ENCODE results near the gene ADGRL3. TPM values are rescaled to one million over a fixed set of nuclear protein-coding genes. Genes with fewer than 3 reads are reported as not detected.

ADGRL3 gene
- polyA plus RNA-seq, 1 experiment = 0.01 TPM

DNA sequence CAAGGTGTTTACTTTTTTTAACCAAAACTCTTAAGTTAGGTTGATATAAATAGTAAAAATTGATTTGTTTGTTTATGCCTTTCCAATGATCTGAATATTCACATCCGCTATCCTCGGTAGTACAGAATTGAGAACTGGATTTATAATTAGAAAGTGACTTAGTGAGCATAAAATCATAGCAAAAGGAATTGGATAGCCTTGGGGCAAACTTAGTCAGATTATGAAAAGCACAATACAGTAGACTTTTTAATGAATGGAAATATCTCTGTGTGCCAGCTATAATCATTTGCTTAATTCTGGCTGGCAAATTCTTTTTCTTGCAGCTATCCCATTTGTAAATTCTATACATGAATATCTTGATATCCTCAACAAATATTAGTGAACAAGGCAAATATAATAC, 713.5 kb downstream of the ADGRL3 start:
- no peak overlapping the region for H3K4me3 ChIP-seq (ENCODE audit: low read depth, low read length)
- TF ChIP-seq CTCF (IDR thresholded peaks at IDR 0.05; ENCODE audit: insufficient read depth, low read depth, low read length) = no peak
- CTCF ChIA-PET = no interaction called here

DNA sequence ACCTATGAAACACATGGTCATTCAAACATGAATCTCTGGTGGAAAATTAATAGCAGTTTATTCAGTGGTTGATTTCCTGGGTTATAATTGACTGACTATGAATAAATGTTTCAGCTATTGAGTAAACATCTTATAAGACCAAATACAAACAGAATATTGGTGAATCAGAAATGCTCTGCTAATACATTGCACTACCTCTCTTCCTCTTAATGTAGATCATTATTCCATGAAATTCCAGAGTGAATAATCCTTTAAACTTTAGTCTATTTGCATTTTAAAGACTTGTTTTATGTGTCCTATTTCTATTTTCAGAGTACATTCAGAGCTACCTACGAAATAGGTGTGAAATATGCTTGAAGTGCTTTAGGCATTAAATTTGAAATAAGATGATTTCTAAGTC, 715.4 kb downstream of the ADGRL3 start:
- Histone ChIP-seq H3K36me3 (ENCODE audit: control insufficient read depth, insufficient read depth, low read length) (no peaks in the 10 kb centered on the region), H3K27me3 (ENCODE audit: control insufficient read depth, insufficient read depth, low read length) (no peaks in the 10 kb centered on the region), H3K4me3 (ENCODE audit: low read depth, low read length) (no peak overlapping the region)
- no peak for TF ChIP-seq CTCF (IDR thresholded peaks at IDR 0.05; ENCODE audit: insufficient read depth, low read depth, low read length)
- ChIA-PET POLR2A (no interaction called here), CTCF (no interaction called here)
- no peak for DNase-seq (ENCODE audit: low read depth)

More for the DNA sequence above, 713.5 kb downstream of the ADGRL3 start:
- Histone ChIP-seq H3K27me3 (ENCODE audit: control insufficient read depth, insufficient read depth, low read length) (no peaks in the 10 kb centered on the region), H3K36me3 (ENCODE audit: control insufficient read depth, insufficient read depth, low read length) (no peaks in the 10 kb centered on the region)
- no peak for DNase-seq (ENCODE audit: low read depth)
- POLR2A ChIA-PET = no interaction called here

DNA sequence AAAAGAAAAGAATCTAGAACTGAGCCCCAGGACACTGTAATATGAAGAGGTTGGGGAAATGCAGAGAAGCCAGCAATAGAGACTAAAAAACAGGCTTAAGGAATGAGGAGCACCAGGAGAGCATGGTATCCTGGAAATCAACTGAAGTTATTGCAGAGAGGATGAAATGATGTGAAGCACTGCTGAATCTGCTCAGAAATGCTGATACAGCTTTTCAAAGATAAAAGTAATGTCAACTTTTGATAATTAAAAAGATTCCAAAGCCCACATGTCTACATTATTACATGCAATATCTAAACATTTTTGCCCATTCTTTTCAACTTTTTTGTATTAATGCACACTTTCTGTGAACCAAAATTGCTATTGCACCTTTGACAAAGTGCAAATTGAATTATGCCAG, 718.4 kb downstream of the ADGRL3 start:
- Histone ChIP-seq H3K36me3 (ENCODE audit: control insufficient read depth, insufficient read depth, low read length) (no peaks in the 10 kb centered on the region), H3K27me3 (ENCODE audit: control insufficient read depth, insufficient read depth, low read length) (no peaks in the 10 kb centered on the region), H3K4me3 (ENCODE audit: low read depth, low read length) (no peak overlapping the region)
- POLR2A ChIA-PET = no interaction called here
- no peak for TF ChIP-seq CTCF (IDR thresholded peaks at IDR 0.05; ENCODE audit: insufficient read depth, low read depth, low read length)
- CTCF ChIA-PET = no interaction called here
- no peak for DNase-seq (ENCODE audit: low read depth)

DNA sequence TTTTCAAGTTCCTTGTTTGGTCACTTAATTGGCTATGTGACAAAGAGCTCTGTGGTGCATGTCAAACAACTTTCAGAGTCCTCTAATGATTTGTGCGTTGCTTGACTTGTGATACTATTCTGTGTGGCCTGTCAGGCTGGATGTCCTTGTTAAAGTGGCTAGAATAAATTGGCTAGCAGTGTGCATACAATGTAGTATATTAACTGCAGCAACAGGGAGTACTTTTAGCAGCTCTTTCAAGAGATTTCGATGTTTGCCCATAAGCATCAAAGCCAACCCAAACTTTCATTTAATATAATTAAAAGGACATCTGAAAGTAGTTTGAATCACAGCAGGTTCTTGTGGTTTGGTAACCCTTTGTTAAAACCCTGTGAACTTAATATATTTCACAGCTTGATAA, 718.9 kb downstream of the ADGRL3 start:
- DNase-seq (ENCODE audit: low read depth) = no peak
- H3K27me3 ChIP-seq (ENCODE audit: control insufficient read depth, insufficient read depth, low read length) = no peaks in the 10 kb centered on the region
- H3K4me3 ChIP-seq (ENCODE audit: low read depth, low read length) = no peak overlapping the region
- TF ChIP-seq CTCF (IDR thresholded peaks at IDR 0.05; ENCODE audit: insufficient read depth, low read depth, low read length) = no peak
- CTCF ChIA-PET = no interaction called here
- POLR2A ChIA-PET = no interaction called here
- no peaks in the 10 kb centered on the region for H3K36me3 ChIP-seq (ENCODE audit: control insufficient read depth, insufficient read depth, low read length)

- ChIA-PET POLR2A (no interaction called here), CTCF (no interaction called here)
- no peak overlapping the region for H3K4me3 ChIP-seq (ENCODE audit: low read depth, low read length)
- no peaks in the 10 kb centered on the region for H3K36me3 ChIP-seq (ENCODE audit: control insufficient read depth, insufficient read depth, low read length)
- TF ChIP-seq CTCF (IDR thresholded peaks at IDR 0.05; ENCODE audit: insufficient read depth, low read depth, low read length) = no peak
- no peaks in the 10 kb centered on the region for H3K27me3 ChIP-seq (ENCODE audit: control insufficient read depth, insufficient read depth, low read length)
- no peak for DNase-seq (ENCODE audit: low read depth)
Observed at GRCh38 chr4:61919561-61919960, 719.4 kb downstream of the ADGRL3 start.
